ENCODE results near the gene AGTPBP1. TPM values are rescaled to one million over a fixed set of nuclear protein-coding genes. Genes with fewer than 3 reads are reported as not detected.

Gene AGTPBP1
- total and polyA plus RNA-seq, 8 donors, result 2.9 to 46.1 (median 13.2) TPM

DNA sequence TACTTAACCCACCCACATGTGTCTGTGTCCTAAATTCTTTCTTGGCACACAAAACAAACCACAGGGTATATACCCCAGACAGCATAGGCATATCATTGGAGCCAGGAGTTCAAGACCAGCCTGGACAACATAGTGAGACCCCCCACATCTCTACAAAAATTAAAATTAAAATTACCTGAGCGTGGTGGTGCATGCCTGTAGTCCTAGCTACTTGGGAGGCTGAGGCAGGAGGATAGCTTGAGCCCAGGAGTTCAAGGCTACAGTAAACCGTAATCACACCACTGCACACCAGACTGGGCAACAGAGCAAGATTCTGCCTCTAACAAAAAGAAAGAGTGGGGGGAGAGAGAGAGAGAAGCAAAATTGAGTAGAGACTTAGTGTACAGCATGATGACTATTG is 4.6 kb upstream of the AGTPBP1 start:
- no peak overlapping the region for H3K27ac ChIP-seq
- WGBS, 5 donors, result 87 to 96% (median 93%) methylated on average over 2 of the region's 2 CpGs
- peaks cover 0 to 6% (median 0%) of the 10 kb centered on the region in 3 donors for H3K27me3 ChIP-seq
- TF ChIP-seq, protein P1, sequence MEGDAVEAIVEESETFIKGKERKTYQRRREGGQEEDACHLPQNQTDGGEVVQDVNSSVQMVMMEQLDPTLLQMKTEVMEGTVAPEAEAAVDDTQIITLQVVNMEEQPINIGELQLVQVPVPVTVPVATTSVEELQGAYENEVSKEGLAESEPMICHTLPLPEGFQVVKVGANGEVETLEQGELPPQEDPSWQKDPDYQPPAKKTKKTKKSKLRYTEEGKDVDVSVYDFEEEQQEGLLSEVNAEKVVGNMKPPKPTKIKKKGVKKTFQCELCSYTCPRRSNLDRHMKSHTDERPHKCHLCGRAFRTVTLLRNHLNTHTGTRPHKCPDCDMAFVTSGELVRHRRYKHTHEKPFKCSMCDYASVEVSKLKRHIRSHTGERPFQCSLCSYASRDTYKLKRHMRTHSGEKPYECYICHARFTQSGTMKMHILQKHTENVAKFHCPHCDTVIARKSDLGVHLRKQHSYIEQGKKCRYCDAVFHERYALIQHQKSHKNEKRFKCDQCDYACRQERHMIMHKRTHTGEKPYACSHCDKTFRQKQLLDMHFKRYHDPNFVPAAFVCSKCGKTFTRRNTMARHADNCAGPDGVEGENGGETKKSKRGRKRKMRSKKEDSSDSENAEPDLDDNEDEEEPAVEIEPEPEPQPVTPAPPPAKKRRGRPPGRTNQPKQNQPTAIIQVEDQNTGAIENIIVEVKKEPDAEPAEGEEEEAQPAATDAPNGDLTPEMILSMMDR (IDR thresholded peaks at IDR 0.05), result no peak
- TF ChIP-seq POLR2AphosphoS5 (IDR thresholded peaks at IDR 0.05), result no peak
- TF ChIP-seq EP300 (IDR thresholded peaks at IDR 0.05), result no peak
- TF ChIP-seq POLR2A (IDR thresholded peaks at IDR 0.05), result no peak
- DNase-seq, result no peak
- H3K4me3 ChIP-seq, result no peak overlapping the region
- peaks cover 0 to 16% (median 12%) of the 10 kb centered on the region in 4 donors for H3K4me1 ChIP-seq
- H3K9me3 ChIP-seq, result no peaks in the 10 kb centered on the region
- intact Hi-C loops (cut with DNase I; ENCODE audit: low total_unique reads), result no loop called here
- no peaks in the 10 kb centered on the region for H3K36me3 ChIP-seq

DNA sequence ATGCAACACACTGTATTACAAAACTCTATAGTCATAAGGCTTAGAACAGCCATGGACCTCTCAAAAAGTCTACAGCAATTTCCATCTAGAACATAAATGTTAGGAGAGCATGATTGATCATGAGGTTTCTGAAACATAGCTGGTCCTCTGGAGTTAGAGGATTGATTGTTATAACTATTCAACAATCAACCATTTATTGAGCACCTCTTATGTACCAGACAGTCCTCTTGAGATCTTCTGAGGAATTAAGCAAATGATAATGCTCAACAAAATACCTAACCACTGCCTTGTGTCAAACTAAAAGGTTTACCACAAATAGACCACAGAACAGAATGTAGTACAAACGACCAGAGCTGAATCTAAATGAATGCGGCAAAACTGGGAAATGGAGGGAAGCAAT is 3.4 kb upstream of the AGTPBP1 start:
- Histone ChIP-seq H3K9me3 (no peaks in the 10 kb centered on the region), H3K36me3 (no peaks in the 10 kb centered on the region), H3K27me3 (peaks cover 0 to 6% (median 0%) of the 10 kb centered on the region in 3 donors), H3K4me1 (peaks cover 0 to 24% (median 15%) of the 10 kb centered on the region in 4 donors), H3K4me3 (no peak overlapping the region), H3K27ac (no peak overlapping the region)
- intact Hi-C loops (cut with DNase I; ENCODE audit: low total_unique reads), result no loop called here
- 77 to 88% (median 79%) methylated on average over 2 of the region's 2 CpGs for WGBS, 5 donors
- TF ChIP-seq, protein P1 (IDR thresholded peaks at IDR 0.05), result no peak
- TF ChIP-seq POLR2A (IDR thresholded peaks at IDR 0.05), result no peak
- TF ChIP-seq EP300 (IDR thresholded peaks at IDR 0.05), result no peak
- no peak for TF ChIP-seq POLR2AphosphoS5 (IDR thresholded peaks at IDR 0.05)
- no peak for DNase-seq

DNA sequence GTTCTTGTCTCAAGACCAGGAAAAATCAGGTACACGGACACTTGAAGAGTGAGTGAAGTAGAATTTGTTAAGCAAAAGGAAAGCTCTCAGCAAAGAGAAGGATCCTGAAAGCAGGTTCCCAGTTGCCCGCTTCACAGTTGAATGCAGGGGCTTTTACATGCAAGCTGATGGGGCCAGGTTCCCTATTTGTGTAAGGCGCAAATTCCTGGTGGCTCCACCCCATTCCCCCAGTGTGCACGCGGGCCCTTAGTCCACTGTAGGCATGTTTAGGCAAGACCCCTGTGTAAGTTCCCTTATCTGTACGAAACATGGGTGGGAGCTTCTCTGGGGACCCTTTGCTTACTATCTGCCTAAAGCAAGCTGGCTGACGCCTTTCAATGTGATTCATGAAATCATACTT is 2.7 kb upstream of the AGTPBP1 start:
- no peak for DNase-seq
- WGBS, 5 donors, result 83 to 93% (median 90%) methylated on average over 4 to 7 of the region's 7 CpGs
- H3K36me3 ChIP-seq, result no peaks in the 10 kb centered on the region
- H3K4me3 ChIP-seq, result no peak overlapping the region
- intact Hi-C loops (cut with DNase I; ENCODE audit: low total_unique reads), result no loop called here
- peaks cover 0 to 28% (median 18%) of the 10 kb centered on the region in 4 donors for H3K4me1 ChIP-seq
- H3K27me3 ChIP-seq, result peaks cover 0 to 6% (median 0%) of the 10 kb centered on the region in 3 donors
- H3K9me3 ChIP-seq, result no peaks in the 10 kb centered on the region
- TF ChIP-seq POLR2AphosphoS5 (IDR thresholded peaks at IDR 0.05) (no peak), POLR2A (IDR thresholded peaks at IDR 0.05) (no peak), EP300 (IDR thresholded peaks at IDR 0.05) (no peak)
- TF ChIP-seq, protein P1 (IDR thresholded peaks at IDR 0.05), result no peak
- H3K27ac ChIP-seq, result no peak overlapping the region

DNA sequence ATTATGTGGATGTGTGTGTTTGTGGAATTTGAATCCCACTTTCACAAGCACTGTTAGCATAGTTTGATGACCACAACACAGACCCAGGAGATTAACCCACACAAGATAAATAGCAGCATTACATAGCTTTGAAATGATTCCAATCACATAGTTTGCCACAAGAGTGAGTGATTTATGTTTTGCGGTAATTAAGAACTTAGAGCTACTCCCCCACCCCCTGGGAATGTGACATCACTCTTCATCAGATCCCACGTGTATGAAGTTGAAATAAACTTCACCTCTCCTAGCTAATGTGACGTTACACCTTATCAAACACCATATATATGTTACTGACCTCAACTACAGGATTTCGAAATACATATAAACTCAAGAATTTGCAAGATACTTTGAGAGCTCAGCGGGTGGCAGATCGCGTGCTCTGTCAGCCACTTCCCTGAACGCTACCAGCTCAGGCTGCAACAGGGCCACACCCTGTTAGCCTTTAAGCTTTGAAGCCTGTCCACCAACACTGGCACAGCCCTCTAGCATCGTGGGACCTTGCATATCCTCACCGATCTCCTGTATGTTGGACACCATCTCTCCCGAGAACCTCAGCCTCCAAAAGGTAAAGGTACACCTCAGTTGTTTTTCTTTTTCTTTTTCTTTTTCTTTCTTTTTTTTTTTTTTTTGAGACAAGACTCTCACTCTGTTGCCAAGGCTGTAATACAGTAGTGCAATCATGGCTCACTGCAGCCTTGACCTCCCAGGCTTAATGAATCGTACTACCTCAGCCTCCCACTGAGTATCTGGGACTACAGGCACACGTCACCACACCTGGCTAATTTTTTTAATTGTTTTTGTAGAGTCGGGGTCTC is 1.7 kb upstream of the AGTPBP1 start:
- H3K27me3 ChIP-seq, result peaks cover 0 to 6% (median 0%) of the 10 kb centered on the region in 3 donors
- 30 to 42% (median 33%) methylated on average over 14 of the region's 14 CpGs for WGBS, 5 donors
- no peak overlapping the region for H3K27ac ChIP-seq
- DNase-seq, result peak; percentile 34 to 67
- intact Hi-C loops (cut with DNase I; ENCODE audit: low total_unique reads), result no loop called here
- peaks cover 0 to 32% (median 18%) of the 10 kb centered on the region in 4 donors for H3K4me1 ChIP-seq
- peak overlapping the region in 1 of 4 donors; percentile 85 for H3K4me3 ChIP-seq
- TF ChIP-seq POLR2AphosphoS5 (IDR thresholded peaks at IDR 0.05) (no peak), EP300 (IDR thresholded peaks at IDR 0.05) (no peak), POLR2A (IDR thresholded peaks at IDR 0.05) (no peak)
- TF ChIP-seq, protein P1 (IDR thresholded peaks at IDR 0.05), result no peak
- no peaks in the 10 kb centered on the region for H3K9me3 ChIP-seq
- no peaks in the 10 kb centered on the region for H3K36me3 ChIP-seq
